Stimulated activated CD8-positive, alpha-beta memory T cell treated with anti-CD3 and anti-CD28 coated beads, Interleukin-15, amount 100 ng/mL, for 4 hours (primary cell): ENCODE results near the gene MROH2A.

Experiments used
- DNase-seq, 2 donors: peaks; one replicate each; pipeline ENCODE4 v3.0.0-alpha.2; 2020; ENCODE audit warnings: low read depth in 2 of 2

MROH2A gene

DNA sequence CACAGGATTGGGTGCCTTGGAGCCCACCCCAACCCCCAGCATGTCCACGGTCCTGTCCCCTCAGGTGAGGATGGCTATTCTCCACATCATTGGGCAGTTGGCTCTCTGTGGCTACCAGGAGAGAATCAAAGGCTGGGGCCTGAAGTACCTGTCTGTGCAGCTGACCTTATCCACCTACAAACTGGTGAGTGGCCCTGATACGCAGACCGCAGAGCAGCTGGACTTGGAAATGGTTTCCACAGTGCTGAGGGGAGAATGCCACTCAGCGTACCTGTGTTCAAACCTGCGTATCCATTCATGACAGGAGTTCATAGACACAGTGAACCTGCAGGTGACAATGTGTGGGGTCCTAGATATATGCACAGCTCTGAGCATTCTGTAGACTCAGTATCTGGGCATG is 21.6 kb downstream of the MROH2A start:
- DNase-seq = no peak

DNA sequence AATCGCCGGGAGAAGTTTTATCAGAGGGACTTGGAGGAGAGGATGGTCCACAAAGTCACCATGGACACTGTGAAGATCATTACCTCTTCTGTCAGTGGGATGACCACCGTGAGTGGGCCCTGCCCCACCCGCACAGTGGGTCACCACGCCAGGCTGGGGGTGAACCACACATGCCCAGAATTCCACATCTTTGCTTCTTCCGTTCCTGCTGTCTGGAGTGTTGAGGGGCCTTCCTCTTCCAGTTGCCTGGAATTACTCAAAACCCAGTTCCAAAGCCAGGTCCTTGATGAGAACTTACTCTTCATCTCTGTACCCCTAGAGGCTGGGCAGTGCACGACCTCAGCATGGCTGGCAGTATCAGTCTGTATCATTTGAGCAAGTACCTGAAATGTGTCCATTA is 22.1 kb downstream of the MROH2A start:
- DNase-seq = no peak

DNA sequence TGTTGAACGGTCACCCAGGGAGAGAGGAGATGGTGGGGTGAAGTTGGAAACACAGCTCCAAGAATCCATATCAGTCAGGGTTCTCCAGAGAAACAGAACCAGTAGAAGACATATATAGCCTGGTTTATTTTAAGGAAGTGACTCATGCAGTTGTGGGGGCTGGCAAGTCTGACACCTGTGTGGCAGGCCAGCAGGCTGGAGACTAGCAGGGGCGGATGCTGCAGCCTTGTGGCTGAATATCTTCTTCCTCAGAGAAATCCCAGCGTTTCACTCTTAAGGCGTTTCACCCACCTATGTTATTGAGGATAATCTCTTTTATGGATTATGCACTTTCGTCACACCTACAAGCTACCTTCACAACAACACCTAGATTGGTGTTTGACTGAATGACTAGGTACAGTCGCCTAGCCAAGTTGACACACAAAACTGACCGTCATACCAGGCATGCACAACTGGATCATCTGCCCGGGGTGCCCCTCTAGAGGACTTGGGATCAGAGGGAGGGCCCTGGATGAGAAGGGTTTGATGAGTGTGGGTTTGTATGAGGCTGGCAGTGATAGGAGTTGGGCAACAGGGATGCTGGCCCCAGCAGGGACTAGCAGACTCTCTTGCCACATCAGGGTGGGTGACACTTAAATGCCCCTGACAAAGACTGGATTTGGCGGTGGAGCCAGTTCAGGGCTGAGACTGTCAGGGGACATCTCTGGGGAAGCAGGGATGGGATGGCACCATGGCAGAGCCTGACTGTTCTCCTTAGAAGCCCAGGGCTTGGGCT is 23.4 kb downstream of the MROH2A start:
- no peak for DNase-seq

DNA sequence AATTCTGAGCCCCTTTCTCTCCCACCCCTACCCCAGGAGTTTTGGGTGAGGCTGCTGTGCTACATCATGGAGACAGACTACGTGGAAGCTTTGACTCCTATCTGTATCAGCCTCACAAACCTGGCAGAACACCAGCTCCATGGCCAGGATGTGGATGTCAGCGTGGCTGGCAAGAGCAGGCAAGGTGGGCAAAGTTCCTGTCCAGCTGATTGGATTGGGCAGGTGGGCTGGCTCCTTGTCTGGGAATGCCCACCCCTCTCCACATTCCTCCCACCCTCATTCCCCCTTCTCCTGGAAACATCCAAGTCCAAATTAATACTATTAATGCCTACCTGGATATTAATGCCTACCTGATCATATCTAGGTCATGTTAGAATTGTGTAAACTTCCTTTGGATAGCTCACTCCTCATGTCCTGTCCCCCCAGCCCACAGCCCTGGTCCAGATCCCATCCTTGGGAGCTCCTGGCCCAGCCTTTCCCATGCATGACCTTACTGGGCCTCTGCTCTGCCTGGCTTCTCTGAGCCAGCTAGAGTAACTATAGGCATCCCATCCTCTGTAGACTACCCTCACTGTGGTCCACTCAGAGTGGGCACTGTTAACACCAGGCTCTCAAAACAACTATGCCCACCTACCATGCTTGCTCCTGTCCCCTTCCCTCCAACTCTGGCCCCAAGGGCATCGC is 24.1 kb downstream of the MROH2A start:
- DNase-seq = no peak

DNA sequence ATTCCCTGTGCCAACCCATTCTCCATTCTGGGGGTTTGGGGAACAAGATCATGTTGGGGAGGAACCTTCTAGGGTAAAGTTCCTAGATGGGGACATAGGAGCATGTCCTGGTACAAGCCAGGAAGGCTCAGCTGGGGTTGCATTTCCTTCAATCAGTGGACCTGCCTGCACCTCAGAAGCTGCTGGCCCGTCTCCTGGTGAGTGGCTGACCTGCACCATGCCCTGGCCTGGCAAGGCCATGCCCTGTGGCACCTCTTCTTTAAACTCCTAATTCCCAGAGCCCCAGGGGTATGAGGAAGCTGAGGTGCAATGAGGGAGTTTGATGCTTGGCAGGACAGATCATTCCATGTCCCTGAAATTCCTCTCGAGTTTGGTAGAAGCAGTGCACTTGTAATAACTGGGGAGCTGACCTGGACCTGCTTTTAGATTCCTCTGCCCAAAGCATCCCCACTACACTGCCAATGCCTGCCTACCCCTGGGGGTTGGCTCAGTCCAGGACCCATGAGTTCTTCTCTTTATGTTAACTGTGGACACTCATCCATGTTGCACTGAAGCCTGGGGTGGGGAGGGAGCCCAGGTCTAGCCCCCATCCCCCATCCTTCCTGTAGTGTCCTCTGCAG is 25.3 kb downstream of the MROH2A start:
- no peak for DNase-seq

DNA sequence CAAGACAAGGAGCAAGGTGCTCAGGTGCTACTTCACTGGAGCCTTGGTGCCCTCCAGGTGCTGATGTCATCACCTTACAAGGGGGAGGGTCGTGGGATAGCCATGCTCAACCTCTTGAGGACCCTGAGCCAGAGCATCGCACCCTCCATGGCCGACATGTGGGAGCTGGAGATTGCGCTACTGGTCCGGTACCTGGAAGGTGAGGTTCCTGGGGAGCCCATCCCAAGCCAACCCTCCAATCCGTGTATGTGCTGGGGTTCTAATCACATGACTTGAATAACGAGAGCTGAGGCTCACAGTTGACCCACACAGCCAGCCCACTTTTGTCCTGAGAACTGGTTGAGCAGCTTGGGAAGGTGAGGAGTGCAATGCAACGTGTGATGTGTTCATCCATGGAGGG is 25.9 kb downstream of the MROH2A start:
- no peak for DNase-seq

DNA sequence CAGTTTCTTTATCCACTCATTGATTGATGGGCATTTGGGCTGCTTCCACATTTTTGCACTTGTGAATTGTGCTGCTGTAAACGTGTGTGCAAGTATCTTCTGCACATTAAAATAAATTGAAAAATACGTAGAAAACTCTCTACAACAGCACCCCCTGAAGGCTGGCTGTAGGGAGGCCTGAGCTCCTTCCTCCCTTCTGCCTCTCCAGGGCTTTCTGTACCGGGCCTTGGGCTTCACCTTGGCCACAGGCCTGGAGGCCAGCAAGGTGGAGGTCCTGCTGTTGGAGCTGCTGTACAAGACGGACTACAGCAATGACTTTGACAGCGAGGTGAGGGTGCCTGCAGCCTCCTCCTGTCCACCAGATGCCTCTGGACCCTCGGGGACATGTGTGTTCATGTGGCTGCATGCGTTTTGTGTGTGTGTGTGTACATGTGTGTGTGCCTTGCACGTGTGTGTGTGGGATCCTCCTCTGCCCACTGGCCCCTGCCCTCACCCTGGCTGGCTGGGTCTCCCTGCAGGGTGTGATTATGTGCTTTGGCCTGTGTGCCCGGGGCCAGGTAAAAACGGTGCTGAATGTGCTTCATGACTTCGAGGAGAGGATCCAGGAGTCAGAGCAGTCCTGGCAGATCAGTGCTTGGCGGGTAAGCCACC is 29.2 kb downstream of the MROH2A start:
- no peak for DNase-seq

DNA sequence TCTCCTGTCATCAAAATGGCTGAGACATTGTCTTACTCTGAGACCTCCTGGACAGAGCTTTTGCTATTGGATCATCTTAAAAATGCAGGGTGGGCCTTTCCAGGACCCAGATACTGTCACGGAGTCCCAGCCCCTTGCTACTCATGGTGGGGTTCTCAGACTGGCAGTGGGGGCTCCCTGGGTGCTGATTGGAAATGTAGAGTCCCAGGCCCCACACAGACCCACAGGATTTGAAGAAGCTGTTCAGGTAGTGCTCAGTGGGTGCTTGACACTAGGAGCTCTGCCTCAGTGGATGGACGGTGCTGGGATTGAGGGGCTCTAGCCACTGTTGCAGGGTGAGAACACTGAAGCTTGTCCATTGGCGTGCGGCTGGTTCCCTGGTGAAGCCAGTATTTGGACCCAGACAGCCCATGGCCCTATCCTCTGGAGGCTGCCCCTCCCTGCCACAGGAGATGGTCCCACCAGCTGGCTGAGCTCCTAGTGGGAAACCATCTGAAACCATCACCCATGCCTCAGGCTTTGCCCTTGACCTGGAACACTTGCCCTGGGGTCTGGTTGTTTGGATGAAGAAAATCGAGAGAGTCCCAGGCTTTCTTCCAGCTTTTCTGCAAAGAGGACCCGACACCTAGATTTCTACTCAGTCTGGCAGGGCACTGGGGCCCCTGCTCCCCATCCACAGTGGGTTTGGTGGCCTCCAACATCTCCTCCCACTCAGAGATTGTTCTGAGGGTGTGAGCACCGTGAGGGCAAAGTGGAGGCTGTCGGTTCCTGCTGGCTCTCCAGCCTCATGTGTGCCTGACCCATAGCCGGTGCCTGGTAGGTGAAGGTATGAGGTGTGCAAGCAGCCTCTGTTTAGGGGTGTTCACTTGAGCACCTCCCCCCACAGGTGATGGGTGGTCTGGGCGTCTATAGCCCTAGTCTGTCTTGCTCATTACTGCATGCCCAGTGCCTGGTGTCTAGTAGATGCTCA is 30.1 kb downstream of the MROH2A start:
- DNase-seq = no peak

DNA sequence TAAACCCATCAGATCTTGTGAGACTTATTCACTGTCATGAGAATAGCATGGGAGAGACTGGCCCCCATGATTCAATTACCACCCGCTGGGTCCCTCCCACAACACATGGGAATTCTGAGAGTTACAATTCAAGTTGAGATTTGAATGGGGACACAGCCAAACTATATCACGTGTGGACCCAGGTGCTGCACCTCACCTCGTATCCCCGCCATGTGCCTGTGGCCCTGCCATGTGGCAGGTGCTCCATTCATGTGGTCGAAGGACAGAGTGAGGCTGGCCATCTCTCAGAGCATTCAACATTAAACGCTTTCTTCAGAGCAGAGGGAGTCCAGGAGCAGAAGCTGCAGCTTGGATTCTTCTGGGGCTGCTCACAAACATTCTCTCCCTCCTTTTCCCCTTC is 32.3 kb downstream of the MROH2A start:
- no peak for DNase-seq

DNA sequence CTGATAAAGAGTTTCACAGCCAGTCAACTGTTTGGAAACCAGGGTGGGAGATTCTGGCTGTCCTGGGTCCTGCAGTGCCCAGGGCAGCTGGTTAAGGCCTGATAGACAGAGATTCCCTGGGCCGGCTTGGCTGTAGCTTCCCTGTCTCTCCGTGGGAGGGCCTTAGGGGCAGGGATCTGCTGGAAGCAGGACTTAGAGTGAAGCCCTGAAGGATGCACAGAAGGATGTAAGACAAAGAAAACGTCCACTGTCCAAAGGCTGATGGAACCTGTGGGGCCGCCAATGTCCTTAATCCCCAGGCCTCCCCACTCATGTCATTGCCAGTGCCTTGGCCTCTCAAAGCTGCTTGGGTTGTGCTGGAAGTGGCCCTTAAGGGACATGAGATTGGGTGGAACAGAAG is 33.0 kb downstream of the MROH2A start:
- no peak for DNase-seq

DNA sequence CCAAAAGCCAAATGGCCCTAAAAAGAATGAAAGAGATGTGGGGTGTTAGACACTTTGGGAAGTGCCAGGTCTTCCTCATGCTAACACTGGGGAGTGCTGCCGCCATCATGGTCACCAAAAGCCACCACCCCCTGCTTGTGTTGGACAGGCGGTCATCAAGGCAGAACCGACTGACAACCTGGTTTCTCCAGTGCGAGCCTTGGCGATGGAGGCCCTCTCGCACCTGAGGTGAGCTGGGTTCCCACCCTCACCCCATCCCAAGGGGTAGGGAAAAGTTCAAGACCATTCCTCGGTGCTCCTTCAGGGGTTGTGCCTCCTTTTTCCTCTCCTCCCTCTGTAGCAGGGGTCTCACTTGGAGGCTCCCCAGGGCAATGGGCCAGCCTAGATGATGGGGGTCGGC is 33.6 kb downstream of the MROH2A start:
- DNase-seq = no peak

DNA sequence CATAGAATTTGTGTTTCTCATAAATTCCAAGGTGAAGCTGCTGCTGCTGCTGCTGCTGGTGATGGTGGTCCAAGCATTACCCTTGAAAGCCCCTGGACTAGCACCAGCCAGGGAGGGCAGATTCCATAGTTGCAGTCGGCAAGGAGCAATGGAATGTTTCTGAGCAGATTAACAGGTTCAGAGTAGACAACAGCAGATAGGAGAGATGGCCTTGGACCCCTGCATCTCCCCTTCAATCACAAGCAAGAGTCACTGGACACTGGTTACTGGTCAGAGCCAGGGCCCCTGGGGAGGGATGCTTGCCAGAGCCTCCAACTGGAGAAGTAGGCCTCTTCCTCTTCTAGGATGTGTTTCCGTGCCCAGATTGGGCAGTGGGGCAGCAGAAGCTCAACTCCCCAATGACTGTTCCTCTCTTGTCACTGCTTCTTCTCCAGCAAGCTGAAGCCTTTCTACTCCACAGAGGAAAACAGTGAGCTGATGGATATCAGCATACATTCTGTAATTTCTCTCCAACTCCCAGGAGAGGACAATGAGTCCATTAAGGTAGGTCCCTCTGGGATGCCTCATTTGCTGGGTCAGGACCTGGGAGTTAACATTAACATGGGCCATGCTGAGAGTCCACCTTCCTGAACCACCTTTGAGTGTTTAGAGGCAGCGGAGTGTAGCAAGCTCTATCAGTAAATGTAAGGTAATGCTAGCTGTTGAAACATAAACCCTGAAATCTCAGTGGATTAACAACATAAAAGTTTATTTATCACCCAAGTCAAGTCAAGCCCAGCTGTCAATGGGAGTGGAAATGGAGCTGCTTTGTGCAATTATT is 35.3 kb downstream of the MROH2A start:
- no peak for DNase-seq

DNA sequence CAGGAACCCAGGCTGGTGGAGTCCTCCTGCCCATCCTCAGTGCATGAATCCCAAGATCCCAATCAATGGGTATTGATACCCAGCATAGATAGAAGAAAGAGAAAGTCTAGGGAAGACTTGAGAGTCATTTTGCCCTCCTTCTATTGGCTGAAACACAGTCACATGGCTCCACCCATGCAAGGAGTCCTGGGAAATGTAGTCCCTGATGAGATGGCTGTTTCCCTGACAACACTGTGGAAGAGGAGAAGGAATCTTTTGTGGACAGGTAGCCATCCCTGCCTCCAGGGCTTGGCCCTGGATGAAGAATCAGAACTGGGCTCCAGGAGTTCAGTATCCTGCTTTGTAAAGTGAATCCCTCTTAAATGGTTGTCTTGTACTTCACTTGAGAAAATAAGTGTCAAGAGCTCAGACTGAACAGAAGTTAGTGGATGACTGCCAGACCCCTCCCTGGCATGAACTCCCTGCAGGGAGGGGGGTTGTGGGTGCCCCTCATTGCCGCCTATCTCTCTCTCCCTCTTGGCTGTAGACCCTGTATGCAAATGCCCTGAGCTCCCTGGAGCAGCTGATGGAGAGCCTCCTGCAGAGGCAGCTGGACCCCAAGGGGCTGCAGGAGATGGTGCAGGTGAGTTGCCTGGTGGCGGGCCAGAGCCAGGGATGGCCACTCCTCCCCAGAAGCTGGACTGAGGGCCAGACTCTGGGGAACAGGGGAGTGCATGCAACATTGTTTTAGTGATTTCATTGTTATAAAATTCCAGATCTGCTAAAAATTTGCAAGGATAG is 36.1 kb downstream of the MROH2A start:
- DNase-seq = no peak

DNA sequence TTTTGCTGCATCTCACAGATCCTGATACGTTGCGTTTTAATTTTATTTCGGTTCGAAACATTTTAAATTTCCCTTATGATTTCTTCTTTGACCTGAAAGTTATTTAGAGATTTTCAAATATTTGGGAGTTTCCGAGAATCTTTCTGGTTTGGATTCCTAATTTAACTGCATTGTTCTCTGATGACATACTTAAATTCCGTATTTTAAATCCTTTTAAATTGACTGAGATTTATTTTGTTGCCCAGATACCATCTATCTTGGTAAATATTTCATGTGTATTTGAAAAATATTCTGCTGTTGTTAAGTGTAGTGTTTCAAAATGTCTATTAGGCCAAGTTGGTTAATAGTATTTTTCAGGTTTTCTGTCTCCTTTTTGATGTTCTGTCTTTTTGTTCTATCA is 37.7 kb downstream of the MROH2A start:
- DNase-seq = no peak

DNA sequence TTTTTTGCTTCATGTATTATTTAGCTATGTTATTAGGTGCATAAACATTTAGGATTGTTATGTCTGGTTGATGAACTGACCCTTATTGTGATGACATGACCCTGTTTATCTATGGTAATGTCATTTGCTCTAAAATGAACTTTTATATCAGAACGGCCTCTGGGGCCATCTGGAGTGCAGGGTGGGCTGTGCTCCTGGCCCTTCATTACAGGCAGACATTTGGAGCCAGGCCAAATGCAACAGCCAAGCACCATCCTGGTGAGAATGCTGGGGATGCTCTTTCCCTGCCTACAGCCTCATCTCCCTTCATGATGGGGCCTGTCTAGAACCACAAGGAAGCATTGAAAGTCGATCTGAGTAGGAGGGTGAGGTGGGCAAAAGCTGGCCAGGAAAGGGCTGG is 38.2 kb downstream of the MROH2A start:
- DNase-seq = no peak

DNA sequence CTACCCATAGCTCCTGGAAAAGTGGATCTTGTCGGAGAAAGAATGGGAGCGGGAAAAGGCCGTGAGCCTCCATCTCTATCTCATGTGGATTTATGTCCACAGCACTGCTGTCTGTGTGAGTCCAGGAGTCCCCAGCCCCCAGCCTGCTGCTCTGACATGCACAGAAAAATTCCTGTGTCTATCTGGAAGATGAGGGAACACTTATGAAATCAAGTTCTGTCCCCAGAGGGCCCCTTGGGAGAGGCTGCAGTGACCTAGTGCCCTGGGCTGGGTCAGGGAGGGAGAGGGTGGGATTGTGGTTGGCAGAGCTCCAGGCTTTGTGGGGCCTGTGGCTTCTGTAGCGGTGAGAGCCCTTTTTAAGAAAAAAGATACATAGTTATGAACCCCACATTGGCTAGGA is 38.6 kb downstream of the MROH2A start:
- DNase-seq = no peak

DNA sequence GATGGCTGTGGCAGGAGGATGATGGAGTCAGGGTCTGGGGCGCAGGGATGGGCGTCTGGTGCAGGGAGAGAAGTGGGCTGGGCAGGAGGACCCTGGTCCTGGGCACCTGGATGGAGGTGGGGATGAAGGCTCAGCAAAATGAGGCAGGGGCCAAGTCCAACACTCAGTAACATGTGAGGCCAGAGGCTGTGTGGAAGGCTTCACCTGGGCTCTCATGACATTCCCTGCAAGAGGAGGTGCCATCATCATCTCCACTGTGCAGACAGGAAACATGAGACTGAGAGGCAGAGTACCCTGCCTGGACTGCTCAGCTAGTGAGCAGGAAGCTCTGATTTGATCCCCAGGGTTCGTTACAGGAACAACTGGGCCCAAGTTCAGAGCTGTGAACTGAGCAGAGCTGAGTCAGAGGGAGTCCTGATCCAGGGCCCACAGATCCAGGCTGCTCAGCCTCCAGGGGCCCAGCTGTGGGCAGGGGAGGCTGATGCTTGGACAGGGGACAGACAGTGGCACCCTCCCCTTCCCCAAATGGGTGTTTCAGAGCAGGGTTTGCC is 39.3 kb downstream of the MROH2A start:
- no peak for DNase-seq

DNA sequence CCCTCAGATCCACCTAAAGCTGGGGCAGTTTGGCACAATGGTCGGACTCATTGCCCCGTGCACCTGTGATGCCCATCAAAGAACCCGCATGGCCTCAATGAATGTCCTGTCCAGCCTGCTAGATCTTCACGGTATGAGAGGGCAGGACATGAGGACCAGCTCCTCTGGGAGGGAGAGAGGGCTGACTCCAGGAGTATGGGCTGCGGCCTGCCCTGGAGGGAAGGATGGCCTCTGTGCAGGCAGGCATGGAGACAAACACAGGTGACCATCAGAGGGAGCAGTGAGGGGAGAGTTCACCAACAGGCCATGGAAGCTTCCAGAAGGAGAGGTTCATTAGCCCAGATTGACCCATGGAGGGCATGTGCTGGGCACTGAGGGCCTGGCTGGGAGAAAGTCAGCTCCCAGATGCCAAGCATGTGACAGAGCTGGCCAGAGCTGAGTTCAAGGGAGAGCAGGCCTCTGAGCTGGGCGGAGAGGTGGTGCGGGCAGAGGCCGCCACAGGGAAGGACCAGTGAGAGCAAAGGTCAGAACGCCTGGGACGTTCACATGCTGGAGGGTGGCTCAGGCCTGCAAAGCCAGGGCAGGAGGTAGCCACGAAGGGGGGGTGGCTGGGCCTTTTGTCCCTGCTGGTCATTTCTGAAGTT is 40.0 kb downstream of the MROH2A start:
- DNase-seq = no peak
